ENCODE results near the gene ADCY2. TPM values are rescaled to one million over a fixed set of nuclear protein-coding genes. Genes with fewer than 3 reads are reported as not detected.

The ADCY2 gene
- total RNA-seq, 2 donors from 2014 or later, result not detected

DNA sequence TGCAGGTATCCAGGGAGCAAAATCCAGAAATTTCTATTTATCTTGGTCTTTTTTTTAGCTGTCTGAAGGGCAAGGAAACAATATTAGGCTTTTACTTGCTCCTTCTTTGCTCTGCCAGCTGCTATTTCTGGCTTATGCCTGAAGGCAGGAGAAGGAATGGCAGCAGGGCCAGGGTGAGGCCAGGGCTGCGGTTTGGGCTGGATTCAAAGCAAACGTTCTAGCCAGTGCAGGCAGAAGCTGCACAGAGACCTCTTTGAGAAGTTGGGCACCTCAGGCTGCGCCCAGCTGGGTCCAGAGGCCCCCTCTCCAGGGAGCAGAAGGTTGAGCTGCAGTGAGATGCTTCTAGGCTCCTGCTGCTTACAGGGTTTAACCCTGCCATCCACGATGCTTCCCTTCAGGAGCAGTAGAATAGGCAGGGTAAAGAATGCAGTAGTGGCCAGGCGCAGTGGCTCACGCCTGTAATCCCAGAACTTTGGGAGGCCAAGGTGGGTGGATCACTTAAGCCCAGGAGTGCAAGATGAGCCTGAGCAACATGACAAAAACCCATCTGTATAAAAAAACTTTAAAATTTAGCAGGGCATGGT is 201.2 kb downstream of the ADCY2 start:
- H3K4me1 Mint-ChIP-seq, result no peaks in the 10 kb centered on the region
- ATAC-seq (replicated peaks), result no peak
- H3K4me3 Mint-ChIP-seq, result no peak overlapping the region
- H3K9me3 Mint-ChIP-seq, result no peaks in the 10 kb centered on the region
- no peak overlapping the region for H3K27ac Mint-ChIP-seq
- peaks cover 19% of the 10 kb centered on the region for H3K27me3 Mint-ChIP-seq
- no peaks in the 10 kb centered on the region for H3K36me3 Mint-ChIP-seq (ENCODE audit: low read depth)

DNA sequence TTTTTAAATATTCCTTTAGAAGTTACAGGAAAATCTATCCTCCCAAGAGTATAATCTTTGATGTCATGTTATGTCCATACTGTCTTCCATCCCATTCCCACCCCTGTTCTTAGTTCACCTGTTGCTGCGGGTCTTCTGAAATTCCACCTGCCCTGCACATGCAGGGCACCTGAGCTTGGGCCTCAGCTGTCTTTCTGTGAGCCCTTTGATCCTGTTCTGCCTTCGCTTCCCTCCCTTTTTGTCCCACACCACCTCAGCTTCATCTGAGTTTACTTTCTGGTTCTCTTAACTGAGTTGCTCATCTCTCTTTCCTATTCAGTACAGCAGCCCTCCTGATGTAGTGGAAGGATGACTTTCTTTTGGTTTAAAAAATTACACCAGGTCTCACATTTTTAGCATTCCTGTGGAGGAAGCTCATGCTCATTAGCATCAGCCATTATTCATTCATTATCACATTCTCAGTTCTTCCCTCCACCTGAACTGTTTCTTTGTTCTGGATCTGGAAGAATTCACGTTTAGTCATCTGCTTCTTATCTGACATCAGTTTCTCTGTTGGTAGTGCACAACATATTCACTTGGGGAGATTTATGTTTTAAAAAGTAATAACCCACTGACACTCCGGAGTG is 211.0 kb downstream of the ADCY2 start:
- Mint-ChIP-seq H3K4me1 (no peaks in the 10 kb centered on the region), H3K4me3 (no peak overlapping the region), H3K27ac (no peak overlapping the region), H3K27me3 (peaks cover 8% of the 10 kb centered on the region), H3K9me3 (no peaks in the 10 kb centered on the region), H3K36me3 (ENCODE audit: low read depth) (no peaks in the 10 kb centered on the region)
- no peak for ATAC-seq (replicated peaks)

DNA sequence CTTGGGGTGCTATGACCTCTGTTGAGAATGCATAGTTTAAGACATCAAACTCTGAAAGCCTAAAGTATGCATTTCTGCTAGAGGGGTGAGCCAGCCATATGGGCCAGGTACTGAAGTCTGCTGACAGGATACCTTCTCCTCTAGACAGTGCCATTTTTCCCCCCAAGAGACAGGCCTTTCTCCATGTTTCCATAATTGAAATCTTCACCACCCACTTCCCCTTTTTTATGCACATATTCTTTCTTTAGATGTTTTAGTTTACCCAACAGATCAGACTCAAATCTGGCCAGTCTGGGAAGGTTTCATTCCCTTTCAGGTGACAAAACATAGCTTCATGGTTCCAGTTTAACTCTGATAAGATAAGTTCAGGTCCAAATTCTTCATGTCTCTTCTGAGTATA is 212.8 kb downstream of the ADCY2 start:
- ATAC-seq (replicated peaks), result no peak
- Mint-ChIP-seq H3K4me3 (no peak overlapping the region), H3K9me3 (peaks cover 4% of the 10 kb centered on the region), H3K27me3 (peaks cover 12% of the 10 kb centered on the region), H3K27ac (no peak overlapping the region), H3K36me3 (ENCODE audit: low read depth) (no peaks in the 10 kb centered on the region), H3K4me1 (no peaks in the 10 kb centered on the region)

DNA sequence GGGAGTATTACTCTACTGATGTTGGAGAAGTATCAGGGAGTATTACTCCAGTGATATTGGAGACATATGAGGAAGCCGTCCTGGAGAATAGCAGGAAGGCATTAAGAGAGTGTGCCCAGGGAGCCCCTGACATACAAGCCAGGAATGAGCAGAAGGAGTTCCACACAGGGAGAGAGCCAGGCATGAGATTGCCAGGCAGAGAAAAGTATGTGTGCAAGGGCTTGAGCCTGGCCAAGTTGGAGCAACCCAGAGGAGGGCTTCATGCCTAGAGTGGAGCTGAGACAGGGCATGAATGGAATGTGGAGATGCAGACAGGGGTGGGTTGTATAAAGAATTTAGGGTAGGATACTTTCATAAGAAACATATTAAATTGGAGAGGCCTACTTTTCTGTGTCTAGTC is 213.8 kb downstream of the ADCY2 start:
- Mint-ChIP-seq H3K4me3 (no peak overlapping the region), H3K27ac (no peak overlapping the region), H3K4me1 (no peaks in the 10 kb centered on the region), H3K36me3 (ENCODE audit: low read depth) (no peaks in the 10 kb centered on the region), H3K27me3 (peaks cover 12% of the 10 kb centered on the region), H3K9me3 (peaks cover 4% of the 10 kb centered on the region)
- no peak for ATAC-seq (replicated peaks)

DNA sequence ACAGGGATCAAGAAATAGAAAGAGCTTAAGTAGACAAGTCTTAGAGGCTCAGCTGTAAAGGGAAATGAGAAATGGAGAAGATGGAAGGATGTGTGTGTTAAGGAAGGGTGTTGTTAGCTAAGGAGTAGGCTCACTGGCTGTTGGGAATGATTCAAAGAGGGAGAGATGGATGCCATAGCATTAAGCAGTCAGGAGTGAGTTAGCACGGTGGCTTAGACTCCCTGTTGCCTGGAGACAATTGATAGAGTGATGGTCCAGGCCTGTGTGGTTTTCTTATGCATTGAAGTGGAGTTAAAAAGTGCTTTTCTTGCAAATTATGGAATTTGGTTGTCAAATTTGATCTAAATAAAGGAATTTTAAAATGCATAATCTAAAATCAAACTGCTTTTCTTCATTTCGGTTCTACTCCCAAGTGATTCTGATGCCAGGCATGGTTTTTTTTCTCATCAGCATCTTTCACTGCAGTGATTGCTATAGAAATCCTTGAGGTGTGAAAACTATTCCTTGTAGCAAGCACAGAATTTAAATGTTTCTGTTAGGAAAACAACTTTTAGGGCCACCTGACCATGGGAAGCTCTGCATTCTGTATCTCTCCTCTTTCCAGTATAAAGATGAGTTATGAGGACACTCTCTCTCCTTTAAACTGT is 214.7 kb downstream of the ADCY2 start:
- Mint-ChIP-seq H3K36me3 (ENCODE audit: low read depth) (no peaks in the 10 kb centered on the region), H3K27me3 (peaks cover 12% of the 10 kb centered on the region), H3K27ac (no peak overlapping the region), H3K4me1 (no peaks in the 10 kb centered on the region), H3K4me3 (no peak overlapping the region), H3K9me3 (peaks cover 4% of the 10 kb centered on the region)
- no peak for ATAC-seq (replicated peaks)

DNA sequence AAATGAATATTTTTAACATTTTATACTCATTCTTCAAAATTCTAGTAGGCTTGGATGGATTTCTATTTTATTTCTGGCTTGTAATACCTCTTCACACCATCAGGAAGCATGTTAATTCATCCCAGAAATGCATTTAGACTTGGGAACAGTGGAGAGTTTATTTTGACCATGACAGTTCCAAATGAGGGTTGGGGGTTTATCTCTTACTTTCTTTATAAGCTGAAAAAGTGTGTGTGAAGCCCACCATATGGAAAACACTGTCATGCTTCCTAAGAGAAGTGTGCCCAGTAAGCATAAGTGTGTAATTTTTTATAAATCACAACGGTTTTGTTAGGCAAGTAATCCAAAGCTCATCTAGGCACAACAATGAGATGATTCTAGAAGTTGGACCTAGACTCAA is 215.6 kb downstream of the ADCY2 start:
- Mint-ChIP-seq H3K36me3 (ENCODE audit: low read depth) (no peaks in the 10 kb centered on the region), H3K4me3 (no peak overlapping the region)
- ATAC-seq (replicated peaks), result no peak

DNA sequence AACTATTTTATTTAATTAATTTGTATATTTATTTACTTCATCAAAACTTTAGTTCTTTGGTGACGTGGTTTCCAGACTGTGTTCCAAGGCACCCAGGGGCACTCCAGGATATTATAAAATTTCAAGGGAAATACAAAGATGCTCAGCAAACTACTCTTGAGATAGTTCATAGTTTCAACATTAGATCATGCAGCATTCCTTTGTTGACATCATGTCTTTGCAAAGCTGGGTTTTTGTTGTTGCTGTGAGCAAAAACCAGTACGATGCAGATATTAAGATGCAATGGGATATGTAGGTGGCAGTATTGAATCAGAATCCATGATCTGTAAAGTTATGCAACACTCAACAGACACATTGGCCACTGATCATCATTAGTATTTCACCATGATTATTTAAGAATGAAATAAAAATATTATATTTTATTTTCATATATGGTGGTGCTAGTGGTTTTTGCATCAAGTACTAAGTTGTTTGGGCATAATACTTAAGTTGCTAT is 219.7 kb downstream of the ADCY2 start:
- no peak overlapping the region for H3K4me3 Mint-ChIP-seq
- H3K27ac Mint-ChIP-seq, result no peak overlapping the region
- H3K27me3 Mint-ChIP-seq, result peaks cover 7% of the 10 kb centered on the region
- ATAC-seq (replicated peaks), result no peak
- no peaks in the 10 kb centered on the region for H3K36me3 Mint-ChIP-seq (ENCODE audit: low read depth)
- H3K4me1 Mint-ChIP-seq, result no peaks in the 10 kb centered on the region
- H3K9me3 Mint-ChIP-seq, result peaks cover 4% of the 10 kb centered on the region

More for the DNA sequence above, 215.6 kb downstream of the ADCY2 start:
- Mint-ChIP-seq H3K4me1 (no peaks in the 10 kb centered on the region), H3K9me3 (peaks cover 4% of the 10 kb centered on the region), H3K27ac (no peak overlapping the region), H3K27me3 (peaks cover 12% of the 10 kb centered on the region)

DNA sequence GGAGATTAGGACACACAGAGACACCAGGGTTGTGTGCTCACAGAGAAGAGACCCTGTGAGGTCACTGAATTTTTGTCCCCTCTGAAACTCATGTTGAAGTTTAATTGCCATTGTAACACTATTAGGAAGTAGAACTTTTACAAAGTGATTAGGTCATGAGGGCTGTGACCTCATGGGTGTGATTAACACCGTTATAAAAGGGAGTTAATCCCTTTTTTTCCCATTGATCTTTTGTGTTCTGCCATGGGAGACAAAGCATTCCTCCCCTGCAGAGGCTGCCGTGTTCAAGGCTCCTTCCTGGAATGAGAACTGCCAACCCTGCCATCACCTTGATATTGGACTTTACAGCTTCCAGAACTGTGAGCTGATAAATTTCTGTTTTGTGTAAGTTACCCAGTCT is 221.0 kb downstream of the ADCY2 start:
- H3K4me3 Mint-ChIP-seq, result no peak overlapping the region
- no peaks in the 10 kb centered on the region for H3K36me3 Mint-ChIP-seq (ENCODE audit: low read depth)
- H3K4me1 Mint-ChIP-seq, result no peaks in the 10 kb centered on the region
- no peak for ATAC-seq (replicated peaks)
- peaks cover 7% of the 10 kb centered on the region for H3K27me3 Mint-ChIP-seq
- H3K27ac Mint-ChIP-seq, result no peak overlapping the region
- H3K9me3 Mint-ChIP-seq, result peaks cover 4% of the 10 kb centered on the region

DNA sequence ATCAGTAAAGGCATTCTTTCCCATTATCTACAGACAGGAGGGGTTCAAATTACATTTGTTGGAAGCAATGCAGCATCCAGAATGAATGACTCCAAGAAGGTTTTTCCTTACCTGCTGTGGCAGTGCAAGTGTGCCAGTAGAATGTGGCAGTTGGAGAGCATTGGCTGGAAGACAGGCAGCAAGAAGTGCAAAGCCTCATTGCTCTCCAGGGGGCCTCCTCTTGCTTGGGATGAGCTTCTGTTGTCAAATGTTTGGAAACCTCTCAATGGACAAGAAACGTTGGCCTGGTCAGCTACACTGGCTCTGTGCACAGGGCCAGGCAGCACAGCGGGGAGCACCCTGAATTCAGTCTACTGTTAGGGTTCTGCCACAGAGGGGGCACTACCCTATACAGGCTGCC is 226.6 kb downstream of the ADCY2 start:
- peaks cover 6% of the 10 kb centered on the region for H3K27me3 Mint-ChIP-seq
- peaks cover 5% of the 10 kb centered on the region for H3K9me3 Mint-ChIP-seq
- H3K4me3 Mint-ChIP-seq, result no peak overlapping the region
- H3K36me3 Mint-ChIP-seq (ENCODE audit: low read depth), result no peaks in the 10 kb centered on the region
- H3K4me1 Mint-ChIP-seq, result no peaks in the 10 kb centered on the region
- ATAC-seq (replicated peaks), result no peak
- H3K27ac Mint-ChIP-seq, result no peak overlapping the region

DNA sequence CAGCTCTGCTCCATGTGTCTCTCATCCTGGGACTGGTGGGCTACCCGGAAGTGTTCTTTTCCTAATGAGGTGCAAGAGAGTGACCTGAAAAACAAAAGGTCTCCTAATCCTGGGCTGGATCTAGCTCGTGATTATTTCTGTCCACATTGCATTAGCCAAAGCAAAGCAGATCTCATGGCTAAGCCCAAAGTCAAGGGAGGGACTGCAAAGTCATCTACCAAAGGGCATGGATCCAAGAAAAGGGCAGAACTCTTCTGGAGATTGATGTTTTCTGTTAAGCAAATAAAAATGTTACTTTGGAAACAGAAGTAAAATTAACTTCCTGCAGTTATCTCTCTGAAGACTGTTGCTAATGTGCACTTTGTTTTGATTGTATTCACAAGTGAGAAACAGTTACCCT is 229.8 kb downstream of the ADCY2 start:
- Mint-ChIP-seq H3K4me1 (no peaks in the 10 kb centered on the region), H3K36me3 (ENCODE audit: low read depth) (no peaks in the 10 kb centered on the region), H3K27me3 (peaks cover 3% of the 10 kb centered on the region), H3K4me3 (no peak overlapping the region), H3K9me3 (peaks cover 5% of the 10 kb centered on the region), H3K27ac (no peak overlapping the region)
- no peak for ATAC-seq (replicated peaks)

DNA sequence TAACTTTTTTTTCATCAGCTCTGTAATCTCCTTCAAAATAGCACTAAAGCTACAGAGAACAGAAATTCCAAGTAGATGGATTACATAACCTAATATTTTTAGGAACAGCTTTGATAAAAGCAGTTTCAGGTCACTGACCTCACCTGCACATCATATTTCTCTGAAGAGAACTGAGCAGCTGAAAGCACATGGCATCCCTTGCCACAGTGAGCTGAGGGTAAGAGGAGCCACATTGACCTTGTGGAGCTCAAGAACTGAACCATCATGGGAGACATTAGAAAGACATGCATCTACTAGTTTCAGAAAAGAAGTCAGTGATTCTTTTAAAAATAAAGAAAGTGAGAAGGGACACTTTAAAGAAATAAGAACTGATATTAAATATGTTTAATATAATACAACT is 232.3 kb downstream of the ADCY2 start:
- no peak for ATAC-seq (replicated peaks)
- Mint-ChIP-seq H3K36me3 (ENCODE audit: low read depth) (no peaks in the 10 kb centered on the region), H3K27ac (no peak overlapping the region), H3K4me3 (no peak overlapping the region), H3K4me1 (no peaks in the 10 kb centered on the region), H3K27me3 (peaks cover 10% of the 10 kb centered on the region), H3K9me3 (peaks cover 8% of the 10 kb centered on the region)

DNA sequence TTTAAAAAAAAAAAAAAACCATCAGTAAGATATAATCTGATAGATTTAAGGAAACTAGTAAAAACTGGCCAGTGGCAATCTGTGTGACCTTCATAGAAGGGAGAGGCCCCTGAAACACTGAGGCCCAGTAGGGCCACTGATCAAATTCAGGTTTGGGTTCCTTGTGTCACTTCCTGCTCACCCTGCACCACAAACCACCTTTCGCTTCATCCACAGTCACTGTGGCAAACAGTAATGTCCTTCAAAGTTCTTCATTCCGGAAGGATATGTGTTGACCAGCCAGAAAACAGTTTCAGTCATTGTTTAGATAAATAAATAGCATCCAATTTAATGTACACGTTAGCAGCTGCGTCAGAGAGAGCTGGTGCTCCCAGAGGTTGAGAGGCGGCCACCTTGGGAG is 232.9 kb downstream of the ADCY2 start:
- Mint-ChIP-seq H3K9me3 (peaks cover 8% of the 10 kb centered on the region), H3K4me1 (no peaks in the 10 kb centered on the region), H3K36me3 (ENCODE audit: low read depth) (no peaks in the 10 kb centered on the region), H3K27me3 (peaks cover 10% of the 10 kb centered on the region), H3K4me3 (no peak overlapping the region), H3K27ac (no peak overlapping the region)
- no peak for ATAC-seq (replicated peaks)

DNA sequence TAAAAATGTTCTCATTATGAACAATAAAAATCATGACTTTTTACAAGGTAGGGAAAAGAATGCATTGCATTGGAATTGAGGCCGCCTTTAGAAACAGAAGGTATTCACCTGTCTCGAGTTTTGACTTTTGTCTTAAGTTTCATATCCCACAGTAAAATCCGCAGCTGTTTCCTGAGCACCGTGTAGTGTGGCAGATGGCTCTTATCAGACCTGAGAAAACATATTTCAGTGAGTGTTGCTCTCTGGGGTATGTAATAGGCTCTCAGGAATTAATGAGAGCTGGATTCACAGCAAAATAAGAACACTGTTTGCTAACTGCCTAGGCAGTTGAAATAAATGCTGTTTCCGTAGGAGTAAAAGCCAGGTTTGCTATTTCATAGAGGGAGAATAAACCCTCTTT is 233.6 kb downstream of the ADCY2 start:
- no peak overlapping the region for H3K27ac Mint-ChIP-seq
- no peaks in the 10 kb centered on the region for H3K36me3 Mint-ChIP-seq (ENCODE audit: low read depth)
- peaks cover 10% of the 10 kb centered on the region for H3K27me3 Mint-ChIP-seq
- H3K4me3 Mint-ChIP-seq, result no peak overlapping the region
- H3K4me1 Mint-ChIP-seq, result no peaks in the 10 kb centered on the region
- no peak for ATAC-seq (replicated peaks)
- H3K9me3 Mint-ChIP-seq, result peaks cover 8% of the 10 kb centered on the region

DNA sequence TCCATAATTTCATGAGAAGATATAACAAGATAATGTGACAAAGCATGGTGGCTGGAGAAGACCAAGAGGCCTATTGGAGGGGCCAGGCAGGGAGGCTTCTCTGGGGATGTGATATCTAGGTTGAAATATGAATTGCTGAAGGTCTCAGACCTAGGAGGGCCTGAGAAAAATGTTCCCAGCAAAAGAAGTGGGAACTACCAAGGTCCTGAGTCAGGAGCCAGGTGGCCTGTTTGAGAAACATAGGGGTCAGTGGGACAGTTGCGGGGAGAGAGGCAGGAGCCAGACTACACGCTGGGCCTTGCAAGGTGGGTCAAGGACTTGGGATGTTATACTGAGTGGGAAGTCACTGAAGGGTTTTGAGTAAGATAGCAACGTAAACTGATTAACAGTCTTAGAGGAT is 238.9 kb downstream of the ADCY2 start:
- H3K9me3 Mint-ChIP-seq, result peaks cover 10% of the 10 kb centered on the region
- H3K27me3 Mint-ChIP-seq, result peaks cover 18% of the 10 kb centered on the region
- no peaks in the 10 kb centered on the region for H3K4me1 Mint-ChIP-seq
- ATAC-seq (replicated peaks), result no peak
- H3K27ac Mint-ChIP-seq, result no peak overlapping the region
- H3K36me3 Mint-ChIP-seq (ENCODE audit: low read depth), result no peaks in the 10 kb centered on the region
- no peak overlapping the region for H3K4me3 Mint-ChIP-seq

DNA sequence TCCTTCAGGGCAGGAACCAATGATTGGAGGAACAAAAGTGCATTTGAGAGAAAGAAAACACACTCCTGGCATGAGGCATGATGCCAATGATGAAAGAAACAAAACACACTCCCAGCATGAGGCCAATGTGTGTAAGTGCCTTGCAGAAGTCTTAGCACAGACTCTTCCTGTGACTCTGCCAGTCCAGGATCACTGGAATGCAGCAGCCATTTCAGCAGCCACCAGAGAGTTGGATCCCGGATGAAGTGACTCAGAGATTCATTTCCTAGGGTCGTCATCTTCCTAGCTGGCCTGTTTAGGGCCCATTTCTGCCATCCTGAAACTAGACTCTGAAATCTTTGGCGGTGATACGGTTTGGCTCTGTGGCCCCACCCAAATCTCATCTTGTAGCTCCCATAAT is 242.5 kb downstream of the ADCY2 start:
- Mint-ChIP-seq H3K36me3 (ENCODE audit: low read depth) (no peaks in the 10 kb centered on the region), H3K4me1 (no peaks in the 10 kb centered on the region), H3K4me3 (no peak overlapping the region), H3K9me3 (peaks cover 7% of the 10 kb centered on the region), H3K27ac (no peak overlapping the region), H3K27me3 (peaks cover 8% of the 10 kb centered on the region)
- no peak for ATAC-seq (replicated peaks)
